ENCODE measurements around the gene POP4.

GRCh38 chr19:29605653-29606419, at the start of gene POP4:
- TF ChIP-seq TAF1 (IDR thresholded peaks at IDR 0.05; ENCODE audit: borderline replicate concordance, low read depth, low read length) (peak; percentile 69), CTCF (IDR thresholded peaks at IDR 0.05 in 2 of 3, conservative IDR thresholded peaks at IDR 0.05 in 1 of 3; ENCODE audit: control insufficient read depth in 2 of 3, extremely low read depth in 1 of 3, insufficient read depth in 1 of 3, low read depth in 3 of 3, low read length in 3 of 3) (no peak), ASH2L (IDR thresholded peaks at IDR 0.05; ENCODE audit: borderline replicate concordance, low read depth) (no peak), ATF7 (IDR thresholded peaks at IDR 0.05; ENCODE audit: low read depth) (peak; percentile 94), BHLHE40 (IDR thresholded peaks at IDR 0.05; ENCODE audit: borderline replicate concordance in 1 of 2, low read depth in 2 of 2, low read length in 1 of 2) (peak; percentile 50 to 56; a peak in 3 of 4 replicates), E4F1 (IDR thresholded peaks at IDR 0.05; ENCODE audit: borderline replicate concordance, partially characterized antibody) (peak; percentile 76), LARP7 (IDR thresholded peaks at IDR 0.05) (no peak; the same call in none of the 2 replicates), RBBP5 (conservative IDR thresholded peaks at IDR 0.05) (no peak), STAT3 (IDR thresholded peaks at IDR 0.05; ENCODE audit: low read depth, low read length) (no peak), GABPA (IDR thresholded peaks at IDR 0.05; ENCODE audit: low read depth) (peak; percentile 82), ZNF274 (IDR thresholded peaks at IDR 0.05; ENCODE audit: insufficient read depth, insufficient read length) (no peak), POLR2AphosphoS5 (IDR thresholded peaks at IDR 0.05; ENCODE audit: low read length) (peak; percentile 98), MXI1 (IDR thresholded peaks at IDR 0.05; ENCODE audit: low read depth, low read length) (peak; percentile 80; the same call in 1 of the 2 replicates)
- TF ChIP-seq, protein P1, sequence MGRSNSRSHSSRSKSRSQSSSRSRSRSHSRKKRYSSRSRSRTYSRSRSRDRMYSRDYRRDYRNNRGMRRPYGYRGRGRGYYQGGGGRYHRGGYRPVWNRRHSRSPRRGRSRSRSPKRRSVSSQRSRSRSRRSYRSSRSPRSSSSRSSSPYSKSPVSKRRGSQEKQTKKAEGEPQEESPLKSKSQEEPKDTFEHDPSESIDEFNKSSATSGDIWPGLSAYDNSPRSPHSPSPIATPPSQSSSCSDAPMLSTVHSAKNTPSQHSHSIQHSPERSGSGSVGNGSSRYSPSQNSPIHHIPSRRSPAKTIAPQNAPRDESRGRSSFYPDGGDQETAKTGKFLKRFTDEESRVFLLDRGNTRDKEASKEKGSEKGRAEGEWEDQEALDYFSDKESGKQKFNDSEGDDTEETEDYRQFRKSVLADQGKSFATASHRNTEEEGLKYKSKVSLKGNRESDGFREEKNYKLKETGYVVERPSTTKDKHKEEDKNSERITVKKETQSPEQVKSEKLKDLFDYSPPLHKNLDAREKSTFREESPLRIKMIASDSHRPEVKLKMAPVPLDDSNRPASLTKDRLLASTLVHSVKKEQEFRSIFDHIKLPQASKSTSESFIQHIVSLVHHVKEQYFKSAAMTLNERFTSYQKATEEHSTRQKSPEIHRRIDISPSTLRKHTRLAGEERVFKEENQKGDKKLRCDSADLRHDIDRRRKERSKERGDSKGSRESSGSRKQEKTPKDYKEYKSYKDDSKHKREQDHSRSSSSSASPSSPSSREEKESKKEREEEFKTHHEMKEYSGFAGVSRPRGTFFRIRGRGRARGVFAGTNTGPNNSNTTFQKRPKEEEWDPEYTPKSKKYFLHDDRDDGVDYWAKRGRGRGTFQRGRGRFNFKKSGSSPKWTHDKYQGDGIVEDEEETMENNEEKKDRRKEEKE (IDR thresholded peaks at IDR 0.05): no peak
